ENCODE data around the gene ZFAND3. TPM values are rescaled to one million over a fixed set of nuclear protein-coding genes. Genes with fewer than 3 reads are reported as not detected.

The ZFAND3 gene
- total RNA-seq, 2 experiments from 2014 or later, result 8.3 to 33.8 TPM

DNA sequence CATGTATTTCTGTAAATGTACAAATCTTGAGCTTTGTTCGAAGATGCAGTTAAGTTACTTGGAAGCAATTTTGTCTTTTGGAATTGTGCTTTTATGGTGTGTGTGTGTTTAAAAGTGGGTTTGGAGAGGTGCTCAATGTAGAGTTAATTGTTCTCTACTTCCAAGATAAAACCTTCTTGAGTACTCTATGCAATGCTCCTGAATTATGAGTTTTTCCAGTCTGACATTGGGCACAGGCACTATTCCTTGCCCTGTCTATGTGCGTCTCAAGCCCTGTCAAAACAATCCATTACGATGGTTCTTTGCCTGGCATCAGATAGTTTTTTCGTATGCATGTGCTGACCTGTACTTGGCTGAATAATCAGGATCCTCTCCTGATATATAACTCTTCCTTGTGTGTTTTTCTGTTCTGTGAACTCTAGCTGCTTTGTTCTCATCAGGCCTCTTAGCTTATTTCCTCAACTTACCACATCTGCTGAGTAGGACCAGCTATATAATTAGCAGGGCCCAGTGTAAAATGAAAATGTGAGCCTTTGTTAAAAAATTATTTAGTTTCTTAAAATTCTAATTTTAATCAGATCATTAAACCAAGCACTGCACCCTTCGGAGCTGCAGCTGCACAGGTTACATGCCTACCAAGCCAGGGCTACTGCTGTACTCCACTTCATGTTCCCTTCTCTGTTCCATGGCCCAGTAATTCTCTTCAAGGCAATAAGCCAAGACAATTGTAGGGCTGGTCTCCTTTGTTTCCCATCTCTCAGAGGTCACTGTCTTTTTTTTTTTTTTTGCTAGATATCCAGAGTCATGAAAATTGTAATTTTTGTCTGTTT is 160.1 kb downstream of the ZFAND3 start:
- H3K4me3 ChIP-seq (ENCODE audit: low read depth, low read length, poor library complexity, severe bottlenecking), result no peak overlapping the region
- no peaks in the 10 kb centered on the region for H3K79me2 ChIP-seq (ENCODE audit: insufficient read depth, low read depth, low read length)
- no peaks in the 10 kb centered on the region; the same call in 1 of the 2 replicates for H4K20me1 ChIP-seq (ENCODE audit: insufficient read depth, low read length)
- CTCF ChIA-PET (ENCODE audit: unreplicated experiment), result no interaction called here
- BruUV-seq (replicated peaks), result no TSS peak
- POLR2A ChIA-PET, result interaction anchor here (0.6 to 1.0 kb wide), 2 partner anchors 8 to 14 kb away, joined by 3 read pairs; no protein-coding TSS in a partner anchor
- TF ChIP-seq EZH2phosphoT487 (IDR thresholded peaks at IDR 0.05; ENCODE audit: borderline replicate concordance, low read depth, low read length), result no peak
- TF ChIP-seq, protein P1, sequence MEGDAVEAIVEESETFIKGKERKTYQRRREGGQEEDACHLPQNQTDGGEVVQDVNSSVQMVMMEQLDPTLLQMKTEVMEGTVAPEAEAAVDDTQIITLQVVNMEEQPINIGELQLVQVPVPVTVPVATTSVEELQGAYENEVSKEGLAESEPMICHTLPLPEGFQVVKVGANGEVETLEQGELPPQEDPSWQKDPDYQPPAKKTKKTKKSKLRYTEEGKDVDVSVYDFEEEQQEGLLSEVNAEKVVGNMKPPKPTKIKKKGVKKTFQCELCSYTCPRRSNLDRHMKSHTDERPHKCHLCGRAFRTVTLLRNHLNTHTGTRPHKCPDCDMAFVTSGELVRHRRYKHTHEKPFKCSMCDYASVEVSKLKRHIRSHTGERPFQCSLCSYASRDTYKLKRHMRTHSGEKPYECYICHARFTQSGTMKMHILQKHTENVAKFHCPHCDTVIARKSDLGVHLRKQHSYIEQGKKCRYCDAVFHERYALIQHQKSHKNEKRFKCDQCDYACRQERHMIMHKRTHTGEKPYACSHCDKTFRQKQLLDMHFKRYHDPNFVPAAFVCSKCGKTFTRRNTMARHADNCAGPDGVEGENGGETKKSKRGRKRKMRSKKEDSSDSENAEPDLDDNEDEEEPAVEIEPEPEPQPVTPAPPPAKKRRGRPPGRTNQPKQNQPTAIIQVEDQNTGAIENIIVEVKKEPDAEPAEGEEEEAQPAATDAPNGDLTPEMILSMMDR (conservative IDR thresholded peaks at IDR 0.05; ENCODE audit: low read length), result no peak
- no peaks in the 10 kb centered on the region for H3K9me2 ChIP-seq (ENCODE audit: insufficient read depth, low read length)
- intact Hi-C loops (cut with micrococcal nuclease; ENCODE audit: unreplicated experiment), result no loop called here
- H2AFZ ChIP-seq (ENCODE audit: low read length), result no peak overlapping the region
- H3K4me1 ChIP-seq (ENCODE audit: insufficient read depth, low read length, poor library complexity, severe bottlenecking), result peaks cover 8% of the 10 kb centered on the region
- no peak for DNase-seq (ENCODE audit: low spot score)
- H3K4me2 ChIP-seq (ENCODE audit: low read length), result no peak overlapping the region
- H3K27ac ChIP-seq (ENCODE audit: low read depth, low read length, poor library complexity, severe bottlenecking), result no peak overlapping the region
- H3K9me3 ChIP-seq (ENCODE audit: low read length), result peaks cover 14% of the 10 kb centered on the region; the same call in 1 of the 2 replicates
- H3K36me3 ChIP-seq (ENCODE audit: insufficient read depth, low read length), result no peaks in the 10 kb centered on the region

GRCh38 chr6:37980222-37980595 is 160.7 kb downstream of the ZFAND3 start:
- Histone ChIP-seq H3K4me2 (ENCODE audit: low read length) (no peak overlapping the region), H3K36me3 (ENCODE audit: insufficient read depth, low read length) (no peaks in the 10 kb centered on the region), H3K79me2 (ENCODE audit: insufficient read depth, low read depth, low read length) (no peaks in the 10 kb centered on the region), H3K9me3 (ENCODE audit: low read length) (peaks cover 8% of the 10 kb centered on the region; the same call in 1 of the 2 replicates), H3K4me1 (ENCODE audit: insufficient read depth, low read length, poor library complexity, severe bottlenecking) (peaks cover 8% of the 10 kb centered on the region), H3K9me2 (ENCODE audit: insufficient read depth, low read length) (no peaks in the 10 kb centered on the region), H2AFZ (ENCODE audit: low read length) (no peak overlapping the region), H3K4me3 (ENCODE audit: low read depth, low read length, poor library complexity, severe bottlenecking) (no peak overlapping the region), H4K20me1 (ENCODE audit: insufficient read depth, low read length) (no peaks in the 10 kb centered on the region; the same call in 1 of the 2 replicates), H3K27ac (ENCODE audit: low read depth, low read length, poor library complexity, severe bottlenecking) (no peak overlapping the region)
- POLR2A ChIA-PET, result interaction anchor here (1.0 kb wide), 1 partner anchor 8 kb away, joined by 3 read pairs; no protein-coding TSS in a partner anchor
- intact Hi-C loops (cut with micrococcal nuclease; ENCODE audit: unreplicated experiment), result no loop called here
- DNase-seq (ENCODE audit: low spot score), result no peak
- BruUV-seq (replicated peaks), result no TSS peak
- TF ChIP-seq, protein P1 (conservative IDR thresholded peaks at IDR 0.05; ENCODE audit: low read length), result no peak
- no peak for TF ChIP-seq EZH2phosphoT487 (IDR thresholded peaks at IDR 0.05; ENCODE audit: borderline replicate concordance, low read depth, low read length)
- CTCF ChIA-PET (ENCODE audit: unreplicated experiment), result no interaction called here

DNA sequence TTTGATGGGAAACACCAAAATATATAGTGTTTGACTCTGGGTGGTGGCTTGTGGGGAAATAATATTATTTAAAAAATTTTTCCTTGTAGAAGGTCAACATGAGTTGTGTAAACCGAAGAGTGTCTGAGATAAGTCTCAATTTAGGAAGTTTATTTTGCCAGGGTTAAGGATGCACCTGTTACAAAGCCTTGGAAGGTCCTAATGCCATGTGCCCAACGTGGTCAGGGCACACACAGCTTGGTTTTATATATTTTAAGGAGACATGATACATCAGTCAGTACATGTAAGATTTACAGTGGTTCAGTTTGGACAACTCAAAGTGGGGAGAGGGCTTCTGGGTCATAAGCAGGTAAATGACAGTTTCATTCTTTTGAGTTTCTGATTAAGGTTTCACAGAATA is 162.1 kb downstream of the ZFAND3 start:
- no peak for TF ChIP-seq EZH2phosphoT487 (IDR thresholded peaks at IDR 0.05; ENCODE audit: borderline replicate concordance, low read depth, low read length)
- TF ChIP-seq, protein P1 (conservative IDR thresholded peaks at IDR 0.05; ENCODE audit: low read length), result no peak
- Histone ChIP-seq H3K79me2 (ENCODE audit: insufficient read depth, low read depth, low read length) (no peaks in the 10 kb centered on the region), H3K36me3 (ENCODE audit: insufficient read depth, low read length) (no peaks in the 10 kb centered on the region), H4K20me1 (ENCODE audit: insufficient read depth, low read length) (no peaks in the 10 kb centered on the region; the same call in none of the 2 replicates), H3K4me2 (ENCODE audit: low read length) (no peak overlapping the region), H3K4me1 (ENCODE audit: insufficient read depth, low read length, poor library complexity, severe bottlenecking) (peaks cover 8% of the 10 kb centered on the region), H3K27ac (ENCODE audit: low read depth, low read length, poor library complexity, severe bottlenecking) (no peak overlapping the region), H2AFZ (ENCODE audit: low read length) (no peak overlapping the region), H3K9me2 (ENCODE audit: insufficient read depth, low read length) (no peaks in the 10 kb centered on the region), H3K9me3 (ENCODE audit: low read length) (no peaks in the 10 kb centered on the region), H3K4me3 (ENCODE audit: low read depth, low read length, poor library complexity, severe bottlenecking) (no peak overlapping the region)
- POLR2A ChIA-PET, result no interaction called here
- intact Hi-C loops (cut with micrococcal nuclease; ENCODE audit: unreplicated experiment), result no loop called here
- no TSS peak for BruUV-seq (replicated peaks)
- no peak for DNase-seq (ENCODE audit: low spot score)
- CTCF ChIA-PET (ENCODE audit: unreplicated experiment), result no interaction called here

Data from OCI-LY7 (cell line).